A673 (cell line): Measurements from ENCODE around the gene PSMD8.
"Not testable (repeated sequence)": the region's sequence is repeated elsewhere in the genome, so short reads cannot be mapped to it uniquely, and the experiment has no call there.

Source experiments
- CTCF ChIP-seq: fragments of 300-800, 200-600 bp; sonication (generic); conservative IDR thresholded peaks from 2 replicates; pipeline ENCODE4 v1.5.1; 2017; ENCODE audit warnings: low read depth, mild to moderate bottlenecking, antibody characterized with exemption, low read length, moderate library complexity, mixed read lengths
- EZH2 ChIP-seq: fragments of 200-600 bp; sonication (generic); IDR thresholded peaks from 2 replicates; pipeline ENCODE4 v1.6.1; 2017; ENCODE audit warnings: borderline replicate concordance, low read depth, mild to moderate bottlenecking, mixed read lengths, antibody characterized with exemption, low read length; ENCODE audit not compliant: poor library complexity, severe bottlenecking

- not testable (repeated sequence) for TF ChIP-seq CTCF, EZH2
These were observed 35.4 kb upstream of the PSMD8 start for GRCh38 chr19:38339011-38339410.
